Muscle layer of duodenum (tissue), 2 donors: ENCODE measurements around the gene OSBP2.

Experiments used
- H3K27ac ChIP-seq: one replicate; pipeline ENCODE4 v1.7.0; 2013; ENCODE audit warnings: mild to moderate bottlenecking, low read length
- H3K27me3 ChIP-seq: one replicate; pipeline ENCODE4 v1.7.0; 2013; ENCODE audit warnings: low read depth, mild to moderate bottlenecking, control low read depth, low read length
- H3K36me3 ChIP-seq, 2 donors: one replicate each; pipeline ENCODE4 v1.7.0; 2013; ENCODE audit warnings: low read length in 2 of 2, control low read depth in 1 of 2, mild to moderate bottlenecking in 1 of 2; ENCODE audit not compliant: insufficient read depth in 2 of 2, control insufficient read depth in 1 of 2
- H3K4me1 ChIP-seq, 2 donors: one replicate each; pipeline ENCODE4 v1.7.0; 2013; ENCODE audit warnings: low read length in 2 of 2, mild to moderate bottlenecking in 2 of 2, control low read depth in 1 of 2, moderate library complexity in 1 of 2; ENCODE audit not compliant: insufficient read depth in 2 of 2, control insufficient read depth in 1 of 2
- H3K4me3 ChIP-seq, 2 donors: one replicate each; pipeline ENCODE4 v1.7.0; 2013; ENCODE audit warnings: low read length in 2 of 2, low read depth in 1 of 2, mild to moderate bottlenecking in 1 of 2
- H3K9me3 ChIP-seq, 2 donors: one replicate each; pipeline ENCODE4 v1.7.0; 2013; ENCODE audit warnings: low read length in 2 of 2, control low read depth in 1 of 2, mild to moderate bottlenecking in 1 of 2; ENCODE audit not compliant: control insufficient read depth in 1 of 2
- donor health status: healthy.

The OSBP2 gene, protein sequence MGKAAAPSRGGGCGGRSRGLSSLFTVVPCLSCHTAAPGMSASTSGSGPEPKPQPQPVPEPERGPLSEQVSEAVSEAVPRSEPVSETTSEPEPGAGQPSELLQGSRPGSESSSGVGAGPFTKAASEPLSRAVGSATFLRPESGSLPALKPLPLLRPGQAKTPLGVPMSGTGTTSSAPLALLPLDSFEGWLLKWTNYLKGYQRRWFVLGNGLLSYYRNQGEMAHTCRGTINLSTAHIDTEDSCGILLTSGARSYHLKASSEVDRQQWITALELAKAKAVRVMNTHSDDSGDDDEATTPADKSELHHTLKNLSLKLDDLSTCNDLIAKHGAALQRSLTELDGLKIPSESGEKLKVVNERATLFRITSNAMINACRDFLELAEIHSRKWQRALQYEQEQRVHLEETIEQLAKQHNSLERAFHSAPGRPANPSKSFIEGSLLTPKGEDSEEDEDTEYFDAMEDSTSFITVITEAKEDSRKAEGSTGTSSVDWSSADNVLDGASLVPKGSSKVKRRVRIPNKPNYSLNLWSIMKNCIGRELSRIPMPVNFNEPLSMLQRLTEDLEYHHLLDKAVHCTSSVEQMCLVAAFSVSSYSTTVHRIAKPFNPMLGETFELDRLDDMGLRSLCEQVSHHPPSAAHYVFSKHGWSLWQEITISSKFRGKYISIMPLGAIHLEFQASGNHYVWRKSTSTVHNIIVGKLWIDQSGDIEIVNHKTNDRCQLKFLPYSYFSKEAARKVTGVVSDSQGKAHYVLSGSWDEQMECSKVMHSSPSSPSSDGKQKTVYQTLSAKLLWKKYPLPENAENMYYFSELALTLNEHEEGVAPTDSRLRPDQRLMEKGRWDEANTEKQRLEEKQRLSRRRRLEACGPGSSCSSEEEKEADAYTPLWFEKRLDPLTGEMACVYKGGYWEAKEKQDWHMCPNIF

DNA sequence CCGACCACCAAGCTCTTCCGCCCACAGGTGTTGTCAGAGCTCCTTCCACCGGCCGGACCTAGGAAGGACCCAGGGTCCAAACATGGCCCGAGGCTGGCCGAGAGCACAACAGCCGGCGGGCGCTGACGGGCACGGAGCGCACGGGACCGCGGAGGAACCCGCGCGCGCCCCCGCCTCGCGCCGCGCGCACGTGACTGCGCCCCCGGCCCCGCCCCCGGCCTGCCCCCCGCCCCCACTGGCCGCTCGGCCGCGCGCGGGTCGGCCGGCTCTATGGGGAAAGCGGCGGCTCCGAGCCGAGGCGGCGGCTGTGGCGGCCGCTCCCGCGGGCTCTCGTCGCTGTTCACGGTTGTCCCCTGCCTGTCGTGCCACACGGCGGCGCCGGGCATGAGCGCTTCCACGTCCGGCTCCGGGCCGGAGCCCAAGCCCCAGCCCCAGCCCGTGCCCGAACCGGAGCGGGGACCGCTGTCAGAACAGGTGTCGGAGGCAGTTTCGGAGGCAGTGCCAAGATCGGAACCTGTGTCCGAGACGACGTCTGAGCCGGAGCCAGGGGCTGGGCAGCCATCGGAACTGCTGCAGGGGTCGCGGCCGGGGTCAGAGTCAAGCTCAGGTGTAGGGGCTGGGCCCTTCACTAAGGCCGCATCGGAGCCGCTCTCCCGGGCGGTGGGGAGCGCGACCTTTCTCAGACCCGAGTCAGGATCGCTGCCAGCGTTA, at the start of gene OSBP2:
OSBP2 (plus strand) TSS at position 235 of the 711 bp plus-strand sequence; CDS start at position 271, 36 bp downstream.
- no peaks in the 10 kb centered on the region for H3K9me3 ChIP-seq
- peaks cover 0 to 14% of the 10 kb centered on the region in 2 donors for H3K4me1 ChIP-seq
- no peaks in the 10 kb centered on the region for H3K36me3 ChIP-seq
- H3K27me3 ChIP-seq, result no peaks in the 10 kb centered on the region
- no peak within 1 kb of the TSS for H3K27ac ChIP-seq
- peak within 1 kb of the TSS; percentile 52 to 75 for H3K4me3 ChIP-seq

DNA sequence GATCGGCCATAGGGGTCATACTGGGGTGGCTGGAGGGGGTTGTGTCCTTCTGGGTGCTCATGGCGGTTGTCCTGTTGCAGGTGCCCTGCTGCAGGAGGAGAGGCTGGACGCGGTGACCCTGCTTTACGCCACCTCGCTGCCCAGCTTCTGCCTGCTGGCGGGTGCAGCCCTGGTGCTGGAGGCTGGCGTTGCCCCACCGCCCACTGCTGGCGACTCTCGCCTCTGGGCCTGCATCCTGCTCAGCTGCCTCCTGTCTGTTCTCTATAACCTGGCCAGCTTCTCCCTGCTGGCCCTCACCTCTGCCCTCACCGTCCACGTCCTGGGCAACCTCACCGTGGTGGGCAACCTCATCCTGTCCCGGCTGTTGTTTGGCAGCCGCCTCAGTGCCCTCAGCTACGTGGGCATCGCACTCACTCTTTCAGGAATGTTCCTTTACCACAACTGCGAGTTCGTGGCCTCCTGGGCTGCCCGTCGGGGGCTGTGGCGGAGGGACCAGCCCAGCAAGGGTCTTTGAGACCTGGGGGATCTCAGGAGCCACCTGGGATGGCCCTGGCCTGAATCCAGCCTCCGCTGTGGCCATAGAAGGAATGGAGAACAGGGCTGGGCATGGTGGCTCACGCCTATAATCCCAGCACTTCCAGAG, 48.0 kb upstream of the OSBP2 start:
- Histone ChIP-seq H3K9me3 (no peaks in the 10 kb centered on the region), H3K4me3 (no peak overlapping the region), H3K27me3 (no peaks in the 10 kb centered on the region), H3K27ac (no peak overlapping the region), H3K4me1 (peaks cover 0 to 4% of the 10 kb centered on the region in 2 donors), H3K36me3 (peaks cover 0 to 6% of the 10 kb centered on the region in 2 donors)

DNA sequence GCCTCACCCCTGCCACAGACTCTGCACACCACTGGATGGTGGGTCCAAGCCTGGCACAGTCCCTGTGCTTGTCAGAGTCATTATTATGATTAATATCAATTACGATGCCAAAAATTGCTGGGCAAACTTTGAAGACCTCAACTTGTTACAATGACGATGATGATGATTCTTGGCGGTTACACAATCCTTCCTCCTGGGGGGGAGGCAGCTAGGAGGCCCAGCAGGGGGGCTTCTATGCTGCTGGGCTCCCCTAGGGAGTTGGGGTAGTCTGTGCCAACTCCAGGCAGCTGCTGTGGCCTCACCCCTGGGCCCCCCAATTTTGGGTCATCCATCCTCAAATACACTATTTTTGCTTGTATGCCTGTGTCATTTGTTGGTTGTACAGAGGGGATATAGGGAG, 47.1 kb upstream of the OSBP2 start:
- no peak overlapping the region for H3K4me3 ChIP-seq
- H3K4me1 ChIP-seq, result peaks cover 0 to 4% of the 10 kb centered on the region in 2 donors
- no peaks in the 10 kb centered on the region for H3K27me3 ChIP-seq
- no peak overlapping the region for H3K27ac ChIP-seq
- H3K9me3 ChIP-seq, result no peaks in the 10 kb centered on the region
- peaks cover 0 to 6% of the 10 kb centered on the region in 2 donors for H3K36me3 ChIP-seq

DNA sequence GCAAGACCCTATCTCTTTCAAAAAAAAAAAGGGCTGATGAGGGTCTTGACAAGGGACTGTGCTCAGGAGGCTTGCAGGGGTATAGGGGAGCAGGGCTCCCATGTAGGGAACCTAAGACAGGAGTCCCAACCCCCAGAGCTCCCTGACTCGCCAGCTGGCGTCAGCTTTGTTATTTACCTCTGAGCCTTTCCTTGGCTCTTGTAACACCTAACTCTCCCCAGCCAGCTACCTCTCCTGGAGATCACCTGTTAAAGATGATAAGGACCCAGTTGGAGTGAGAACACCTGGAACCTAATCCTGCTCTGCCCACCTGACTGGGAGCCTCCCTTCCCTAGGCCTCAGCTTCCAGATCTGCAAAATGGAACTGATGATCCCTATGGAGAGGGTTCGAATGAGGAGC, 45.8 kb upstream of the OSBP2 start:
- no peak overlapping the region for H3K27ac ChIP-seq
- H3K27me3 ChIP-seq, result no peaks in the 10 kb centered on the region
- peaks cover 0 to 6% of the 10 kb centered on the region in 2 donors for H3K36me3 ChIP-seq
- H3K4me3 ChIP-seq, result no peak overlapping the region
- H3K4me1 ChIP-seq, result no peaks in the 10 kb centered on the region
- no peaks in the 10 kb centered on the region for H3K9me3 ChIP-seq

DNA sequence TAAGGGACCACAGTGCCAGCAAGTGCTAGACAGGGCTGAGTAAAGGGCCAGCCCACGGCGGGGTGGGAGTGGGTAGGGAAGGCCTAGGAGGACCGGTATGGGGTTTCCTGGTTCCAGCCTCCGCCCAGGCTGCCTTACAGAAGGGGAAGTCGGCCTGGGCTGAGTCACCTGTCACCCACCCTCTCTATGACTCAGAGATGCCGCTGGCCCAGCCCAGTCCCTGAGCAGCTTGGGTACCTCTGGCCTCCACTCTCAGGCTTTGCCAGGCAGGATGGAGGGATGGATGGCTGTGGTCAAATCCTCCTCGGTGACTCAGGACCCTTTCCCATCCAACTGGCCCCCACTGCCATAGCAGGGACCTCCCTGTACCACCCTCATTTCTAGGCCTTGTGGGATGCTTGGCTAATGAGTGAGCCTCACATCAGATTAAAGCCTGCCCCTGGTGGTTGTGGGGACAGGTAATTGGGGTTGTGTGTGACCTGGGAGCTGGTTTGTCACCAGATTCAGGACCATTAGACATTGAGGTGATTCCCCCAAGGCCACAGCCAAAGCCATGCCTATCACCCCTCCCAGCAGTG, 45.2 kb upstream of the OSBP2 start:
- H3K27ac ChIP-seq, result no peak overlapping the region
- no peaks in the 10 kb centered on the region for H3K27me3 ChIP-seq
- H3K4me1 ChIP-seq, result no peaks in the 10 kb centered on the region
- H3K9me3 ChIP-seq, result no peaks in the 10 kb centered on the region
- H3K36me3 ChIP-seq, result peaks cover 0 to 6% of the 10 kb centered on the region in 2 donors
- no peak overlapping the region for H3K4me3 ChIP-seq

DNA sequence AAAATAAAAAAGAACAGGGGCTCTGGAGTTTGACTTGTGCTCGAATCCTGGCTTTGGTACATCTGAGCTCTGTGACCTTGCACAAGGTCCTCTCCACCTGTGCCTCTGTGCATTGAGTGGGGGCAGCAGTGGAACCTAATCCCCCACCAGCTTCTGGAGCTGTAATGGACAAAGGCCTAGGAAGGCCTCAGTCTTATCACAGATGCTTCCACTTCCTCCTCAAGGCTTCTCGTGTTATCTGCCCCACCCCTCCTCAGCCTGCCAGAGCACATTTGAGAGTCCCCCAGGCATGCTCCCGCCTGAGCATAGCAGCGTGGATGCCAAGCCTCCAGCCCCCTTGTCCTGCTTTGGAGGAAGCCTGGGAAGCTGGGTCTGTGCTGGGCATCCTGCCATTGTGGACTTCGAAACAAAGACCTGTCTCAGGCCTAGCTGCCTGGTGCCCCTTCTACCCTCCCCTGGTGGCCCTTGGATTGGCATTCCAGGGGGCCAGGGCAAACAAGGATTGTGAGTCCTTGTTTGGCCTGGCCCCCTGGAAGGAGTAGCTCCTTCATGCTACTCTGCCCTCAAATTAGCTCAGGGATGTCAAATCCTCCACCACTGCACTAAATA, 44.1 kb upstream of the OSBP2 start:
- Histone ChIP-seq H3K4me3 (no peak overlapping the region), H3K9me3 (no peaks in the 10 kb centered on the region), H3K4me1 (no peaks in the 10 kb centered on the region), H3K36me3 (peaks cover 0 to 6% of the 10 kb centered on the region in 2 donors), H3K27me3 (no peaks in the 10 kb centered on the region), H3K27ac (no peak overlapping the region)

DNA sequence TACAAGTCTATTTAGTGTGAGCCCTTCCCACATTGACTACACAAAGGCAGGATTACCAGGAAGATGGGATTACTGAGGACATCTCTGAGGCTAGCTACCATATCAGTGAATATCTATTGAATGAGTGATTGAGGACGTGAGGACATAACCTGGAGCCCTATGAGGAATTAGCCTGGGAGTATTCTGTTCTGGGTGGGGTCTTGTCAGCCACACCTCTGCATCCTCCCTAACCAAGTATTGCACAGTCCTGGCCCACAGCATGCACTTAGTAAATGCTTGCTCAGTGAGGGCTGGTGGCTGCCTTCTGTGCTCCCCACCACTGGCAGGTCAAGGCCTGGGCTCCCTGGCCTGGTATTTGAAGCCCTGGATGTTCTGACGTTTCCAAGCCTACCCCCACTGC, 41.8 kb upstream of the OSBP2 start:
- H3K4me3 ChIP-seq, result no peak overlapping the region
- H3K36me3 ChIP-seq, result no peaks in the 10 kb centered on the region
- H3K4me1 ChIP-seq, result no peaks in the 10 kb centered on the region
- H3K27ac ChIP-seq, result no peak overlapping the region
- no peaks in the 10 kb centered on the region for H3K9me3 ChIP-seq
- no peaks in the 10 kb centered on the region for H3K27me3 ChIP-seq

DNA sequence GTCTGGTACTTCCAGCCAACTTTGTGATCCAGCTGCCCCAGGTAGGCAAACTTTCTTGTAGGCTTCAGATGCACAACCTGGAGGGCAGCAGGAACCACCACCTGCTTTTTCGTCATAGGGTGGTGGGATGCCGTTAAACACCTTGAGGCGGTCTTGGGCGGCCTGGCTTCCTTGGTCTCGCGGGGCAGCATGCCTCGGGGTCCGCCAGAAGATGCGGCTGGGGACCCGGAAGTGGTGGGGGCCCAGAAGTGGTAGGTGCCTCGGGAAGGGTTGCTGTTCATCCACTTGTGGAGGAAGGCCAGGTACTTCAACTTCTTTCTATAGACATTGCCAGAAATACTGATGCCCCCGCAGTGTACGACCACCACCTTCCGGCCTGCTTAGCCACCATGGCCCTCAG, 40.3 kb upstream of the OSBP2 start:
- no peaks in the 10 kb centered on the region for H3K36me3 ChIP-seq
- no peaks in the 10 kb centered on the region for H3K4me1 ChIP-seq
- no peak overlapping the region for H3K27ac ChIP-seq
- H3K4me3 ChIP-seq, result no peak overlapping the region
- H3K27me3 ChIP-seq, result no peaks in the 10 kb centered on the region
- H3K9me3 ChIP-seq, result no peaks in the 10 kb centered on the region

DNA sequence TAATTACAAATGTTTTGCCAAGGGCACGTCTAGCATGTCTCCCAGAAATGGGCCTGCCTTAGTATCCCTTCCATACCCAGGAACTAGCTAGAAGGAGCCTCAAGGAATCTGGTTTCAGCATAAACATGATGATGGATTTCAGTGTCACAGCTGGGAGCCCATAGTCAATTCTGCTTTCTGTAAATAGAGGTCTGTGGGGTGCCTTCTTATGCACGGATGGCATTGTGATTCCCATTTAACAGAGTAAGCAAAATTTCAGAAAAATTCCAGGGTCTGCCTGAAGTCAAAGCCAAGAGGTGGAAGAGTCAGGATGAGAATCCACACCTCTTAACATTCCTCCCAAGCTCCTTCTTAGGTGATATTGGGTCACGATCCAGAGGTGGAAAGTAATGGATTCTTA, 39.1 kb upstream of the OSBP2 start:
- no peaks in the 10 kb centered on the region for H3K36me3 ChIP-seq

DNA sequence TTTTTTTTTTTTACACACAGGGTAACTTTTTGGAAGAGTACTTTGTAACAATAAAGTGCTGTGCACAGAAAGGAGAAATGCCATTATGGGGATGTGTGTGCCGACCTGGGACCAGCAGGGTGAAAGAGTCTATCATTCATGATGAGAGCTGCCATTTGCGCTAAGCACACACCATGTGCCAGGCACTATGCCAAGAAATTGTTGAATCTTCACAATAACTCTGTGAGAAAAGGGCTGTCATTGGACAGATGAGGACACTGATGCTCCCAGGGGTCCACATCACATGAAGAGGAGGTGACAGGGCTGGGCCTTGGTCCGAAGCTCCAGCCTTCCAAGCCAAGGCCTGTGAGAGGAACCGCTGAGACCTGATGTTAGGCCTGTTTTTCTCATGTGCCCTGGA, 32.6 kb upstream of the OSBP2 start:
- H3K27ac ChIP-seq, result no peak overlapping the region
- peaks cover 4 to 7% of the 10 kb centered on the region in 2 donors for H3K4me1 ChIP-seq
- H3K4me3 ChIP-seq, result no peak overlapping the region
- H3K27me3 ChIP-seq, result no peaks in the 10 kb centered on the region
- H3K9me3 ChIP-seq, result no peaks in the 10 kb centered on the region
- peaks cover 3 to 18% of the 10 kb centered on the region in 2 donors for H3K36me3 ChIP-seq

More for the DNA sequence above, 39.1 kb upstream of the OSBP2 start:
- no peaks in the 10 kb centered on the region for H3K27me3 ChIP-seq
- H3K4me1 ChIP-seq, result no peaks in the 10 kb centered on the region
- H3K9me3 ChIP-seq, result no peaks in the 10 kb centered on the region
- no peak overlapping the region for H3K4me3 ChIP-seq
- no peak overlapping the region for H3K27ac ChIP-seq
